GM12878 (cell line): Measurements from ENCODE around the gene GAB3.

ENCODE experiments used
- ATF3 ChIP-seq: IDR thresholded peaks from 2 replicates; pipeline ENCODE4 v1.6.1; 2011; ENCODE audit warnings: low read depth, mild to moderate bottlenecking, low read length, moderate library complexity, borderline replicate concordance; ENCODE audit errors: extremely low read depth
- CTCF ChIP-seq, 3 experiments: IDR thresholded peaks in 2 of 3; conservative IDR thresholded peaks in 1 of 3; 2 replicates each; pipeline ENCODE4 v1.5.1; 2011; ENCODE audit warnings: low read depth in 3 of 3, low read length in 3 of 3, mild to moderate bottlenecking in 3 of 3, control low read depth in 2 of 3, moderate library complexity in 2 of 3, inconsistent platforms in 1 of 3, mixed read lengths in 1 of 3; ENCODE audit not compliant: control insufficient read depth in 2 of 3, insufficient read depth in 1 of 3; ENCODE audit errors: extremely low read depth in 1 of 3
- EP300 ChIP-seq, 2 experiments: fragments of 150-350 bp in 1 of 2; IDR thresholded peaks; 2 replicates each; pipeline ENCODE4 v1.6.1; 2011 to 2012; ENCODE audit warnings: low read depth in 2 of 2, low read length in 2 of 2, borderline replicate concordance in 1 of 2, improper control_type of control experiment in 1 of 2, inconsistent platforms in 1 of 2; ENCODE audit not compliant: control insufficient read depth in 1 of 2
- IRF3 ChIP-seq: fragments of 450-650 bp; IDR thresholded peaks from 2 replicates; pipeline ENCODE4 v1.6.1; 2014; ENCODE audit warnings: mild to moderate bottlenecking
- MYC ChIP-seq: IDR thresholded peaks from 2 replicates; pipeline ENCODE4 v1.6.1; 2011; ENCODE audit warnings: mild to moderate bottlenecking, low read length, moderate library complexity, inconsistent platforms; ENCODE audit not compliant: insufficient read depth, insufficient replicate concordance, insufficient read length, severe bottlenecking
- NRF1 ChIP-seq: conservative IDR thresholded peaks from 2 replicates; pipeline ENCODE4 v1.6.1; 2011; ENCODE audit warnings: mild to moderate bottlenecking, low read depth, low read length, improper control_type of control experiment
- RELA ChIP-seq: fragments of 450-650 bp; IDR thresholded peaks from 2 replicates; pipeline ENCODE4 v1.8.0; 2014; ENCODE audit warnings: borderline replicate concordance; ENCODE audit not compliant: partially characterized antibody
- TCF3 ChIP-seq: IDR thresholded peaks from 2 replicates; pipeline ENCODE4 v1.6.1; 2012; ENCODE audit warnings: low read depth, mild to moderate bottlenecking, low read length, borderline replicate concordance; ENCODE audit not compliant: insufficient read depth
- ZBTB11 ChIP-seq: fragments of 450-650 bp; formaldehyde crosslinking; IDR thresholded peaks from 2 replicates; pipeline ENCODE4 v1.5.0; 2022; ENCODE audit warnings: mild to moderate bottlenecking, missing genetic modification characterization

- TF ChIP-seq IRF3 (no peak), EP300 (IDR thresholded peaks at IDR 0.05; ENCODE audit: borderline replicate concordance in 1 of 2, control insufficient read depth in 1 of 2, low read depth in 2 of 2, low read length in 2 of 2) (no peak), NRF1 (no peak), ZBTB11 (CRISPR knock-in tag) (no peak), CTCF (IDR thresholded peaks at IDR 0.05 in 2 of 3, conservative IDR thresholded peaks at IDR 0.05 in 1 of 3; ENCODE audit: control insufficient read depth in 2 of 3, extremely low read depth in 1 of 3, insufficient read depth in 1 of 3, low read depth in 3 of 3, low read length in 3 of 3) (no peak), RELA (no peak), TCF3 (no peak), MYC (no peak), ATF3 (no peak)
Measured at GRCh38 chrX:154731881-154732280, 19.0 kb downstream of the GAB3 start.
